Glutamatergic neuron (in vitro differentiated cells): ENCODE results near the gene YPEL1. TPM values are rescaled to one million over a fixed set of nuclear protein-coding genes. Genes with fewer than 3 reads are reported as not detected.
"Not testable (repeated sequence)": the region's sequence is repeated elsewhere in the genome, so short reads cannot be mapped to it uniquely, and the experiment has no call there.

Experiments
- DNase-seq: peaks from one replicate; pipeline ENCODE4 v3.0.0; 2022
- H3K27ac Mint-ChIP-seq: one replicate; pipeline ENCODE4 v1.8.0; 2020; ENCODE audit warnings: mild to moderate bottlenecking, mixed read lengths, inconsistent platforms; ENCODE audit not compliant: unreplicated experiment
- H3K27me3 Mint-ChIP-seq: one replicate; pipeline ENCODE4 v1.8.0; 2020; ENCODE audit warnings: mild to moderate bottlenecking, moderate library complexity, mixed read lengths, inconsistent platforms; ENCODE audit not compliant: unreplicated experiment
- H3K36me3 Mint-ChIP-seq: one replicate; pipeline ENCODE4 v1.8.0; 2020; ENCODE audit warnings: mild to moderate bottlenecking, mixed read lengths, inconsistent platforms; ENCODE audit not compliant: unreplicated experiment
- H3K4me1 Mint-ChIP-seq: one replicate; pipeline ENCODE4 v1.8.0; 2020; ENCODE audit warnings: mild to moderate bottlenecking, low read depth, mixed read lengths, inconsistent platforms; ENCODE audit not compliant: unreplicated experiment
- H3K4me3 Mint-ChIP-seq: one replicate; pipeline ENCODE4 v1.8.0; 2020; ENCODE audit warnings: mild to moderate bottlenecking, mixed read lengths, inconsistent platforms; ENCODE audit not compliant: unreplicated experiment
- H3K9me3 Mint-ChIP-seq: one replicate; pipeline ENCODE4 v1.8.0; 2020; ENCODE audit warnings: mild to moderate bottlenecking, moderate library complexity, mixed read lengths, inconsistent platforms; ENCODE audit not compliant: unreplicated experiment
- CTCF ChIP-seq: fragments of 200-600 bp; sonication (generic); IDR thresholded peaks from one replicate; pipeline ENCODE4 v1.5.0; 2021; ENCODE audit not compliant: partially characterized antibody, unreplicated experiment
- total RNA-seq: library from RNA; stranded (reverse); fragmentation: NEBNext Ultra II Directional; extraction: Animal tissue kit (Norgen Biotek cat#: 25700); gene quantifications from one replicate; pipeline ENCODE4 v1.2.1, GENCODE V29; 2021; ENCODE audit not compliant: unreplicated experiment

Gene YPEL1
- total RNA-seq, 1 donor from 2014 or later, result 71.2 TPM

GRCh38 chr22:21726650-21727049 is 8.9 kb downstream of the YPEL1 start:
- Mint-ChIP-seq H3K27me3 (no peaks in the 10 kb centered on the region), H3K4me1 (peaks cover 2% of the 10 kb centered on the region), H3K27ac (peak overlapping the region; percentile 5), H3K9me3 (peaks cover 2% of the 10 kb centered on the region), H3K36me3 (no peaks in the 10 kb centered on the region), H3K4me3 (no peak overlapping the region)
- peak; percentile 60 for TF ChIP-seq CTCF
- DNase-seq, result peak; percentile 66

- H3K27ac Mint-ChIP-seq, result no peak overlapping the region
- H3K4me1 Mint-ChIP-seq, result peaks cover 2% of the 10 kb centered on the region
- no peak for DNase-seq
- H3K9me3 Mint-ChIP-seq, result peaks cover 2% of the 10 kb centered on the region
- TF ChIP-seq CTCF, result no peak
- no peak overlapping the region for H3K4me3 Mint-ChIP-seq
- no peaks in the 10 kb centered on the region for H3K27me3 Mint-ChIP-seq
- H3K36me3 Mint-ChIP-seq, result no peaks in the 10 kb centered on the region
These were observed 9.5 kb downstream of the YPEL1 start for GRCh38 chr22:21725956-21726649.

- H3K4me1 Mint-ChIP-seq, H3K4me3 Mint-ChIP-seq, H3K27me3 Mint-ChIP-seq, DNase-seq, H3K27ac Mint-ChIP-seq, H3K9me3 Mint-ChIP-seq, H3K36me3 Mint-ChIP-seq: not testable (repeated sequence)
These were observed 11.1 kb downstream of the YPEL1 start for GRCh38 chr22:21724496-21724895.

GRCh38 chr22:21721195-21721852 is 14.3 kb downstream of the YPEL1 start:
- not testable (repeated sequence) for H3K9me3 Mint-ChIP-seq, H3K27ac Mint-ChIP-seq, H3K27me3 Mint-ChIP-seq, DNase-seq, H3K4me3 Mint-ChIP-seq, H3K36me3 Mint-ChIP-seq
- H3K4me1 Mint-ChIP-seq, result peaks cover 11% of the 10 kb centered on the region

GRCh38 chr22:21720191-21720859 is 15.3 kb downstream of the YPEL1 start:
- H3K4me3 Mint-ChIP-seq, H3K27ac Mint-ChIP-seq, H3K36me3 Mint-ChIP-seq, DNase-seq, H3K9me3 Mint-ChIP-seq, H3K27me3 Mint-ChIP-seq: not testable (repeated sequence)
- peaks cover 11% of the 10 kb centered on the region for H3K4me1 Mint-ChIP-seq

GRCh38 chr22:21719024-21719423 is 16.6 kb downstream of the YPEL1 start:
- Mint-ChIP-seq H3K4me1 (peaks cover 18% of the 10 kb centered on the region), H3K27me3 (no peaks in the 10 kb centered on the region), H3K36me3 (peaks cover 3% of the 10 kb centered on the region), H3K9me3 (peaks cover 1% of the 10 kb centered on the region), H3K27ac (no peak overlapping the region), H3K4me3 (no peak overlapping the region)
- DNase-seq, result no peak
- no peak for TF ChIP-seq CTCF
